Measurements from ENCODE around the gene ADCY1.

Gene ADCY1

GRCh38 chr7:45586542-45587520, 12.7 kb downstream of the ADCY1 start:
- no peak overlapping the region for H3K27ac ChIP-seq (ENCODE audit: low read depth, low read length, severe bottlenecking)
- peaks cover 5% of the 10 kb centered on the region for H3K4me1 ChIP-seq (ENCODE audit: control insufficient read depth, insufficient read depth, low read length, poor library complexity, severe bottlenecking)
- H3K4me3 ChIP-seq (ENCODE audit: extremely low read depth, insufficient read depth, low read length, poor library complexity, severe bottlenecking) = no peak overlapping the region
- no peaks in the 10 kb centered on the region for H3K36me3 ChIP-seq (ENCODE audit: control insufficient read depth, insufficient read depth, low read length)
- WGBS, 2 experiments (ENCODE audit: insufficient coverage in 2 of 2) = 89 to 94% methylated on average over 10 to 11 of the region's 12 CpGs
- H3K9me3 ChIP-seq (ENCODE audit: control insufficient read depth, low read length) = no peaks in the 10 kb centered on the region

- no peak overlapping the region for H3K4me3 ChIP-seq (ENCODE audit: extremely low read depth, insufficient read depth, low read length, poor library complexity, severe bottlenecking)
- H3K9me3 ChIP-seq (ENCODE audit: control insufficient read depth, low read length) = no peaks in the 10 kb centered on the region
- no peaks in the 10 kb centered on the region for H3K4me1 ChIP-seq (ENCODE audit: control insufficient read depth, insufficient read depth, low read length, poor library complexity, severe bottlenecking)
- H3K27ac ChIP-seq (ENCODE audit: low read depth, low read length, severe bottlenecking) = no peak overlapping the region
- WGBS, 2 experiments (ENCODE audit: insufficient coverage in 2 of 2) = 88% methylated on average over 5 to 6 of the region's 6 CpGs
- no peaks in the 10 kb centered on the region for H3K36me3 ChIP-seq (ENCODE audit: control insufficient read depth, insufficient read depth, low read length)
These were observed 14.3 kb downstream of the ADCY1 start for GRCh38 chr7:45588466-45588865.

- 94 to 95% methylated on average over 6 to 10 of the region's 10 CpGs for WGBS, 2 experiments (ENCODE audit: insufficient coverage in 2 of 2)
- Histone ChIP-seq H3K27ac (ENCODE audit: low read depth, low read length, severe bottlenecking) (no peak overlapping the region), H3K4me1 (ENCODE audit: control insufficient read depth, insufficient read depth, low read length, poor library complexity, severe bottlenecking) (no peaks in the 10 kb centered on the region), H3K36me3 (ENCODE audit: control insufficient read depth, insufficient read depth, low read length) (no peaks in the 10 kb centered on the region), H3K9me3 (ENCODE audit: control insufficient read depth, low read length) (no peaks in the 10 kb centered on the region), H3K4me3 (ENCODE audit: extremely low read depth, insufficient read depth, low read length, poor library complexity, severe bottlenecking) (no peak overlapping the region)
These were observed 14.9 kb downstream of the ADCY1 start for GRCh38 chr7:45589061-45589460.

DNA sequence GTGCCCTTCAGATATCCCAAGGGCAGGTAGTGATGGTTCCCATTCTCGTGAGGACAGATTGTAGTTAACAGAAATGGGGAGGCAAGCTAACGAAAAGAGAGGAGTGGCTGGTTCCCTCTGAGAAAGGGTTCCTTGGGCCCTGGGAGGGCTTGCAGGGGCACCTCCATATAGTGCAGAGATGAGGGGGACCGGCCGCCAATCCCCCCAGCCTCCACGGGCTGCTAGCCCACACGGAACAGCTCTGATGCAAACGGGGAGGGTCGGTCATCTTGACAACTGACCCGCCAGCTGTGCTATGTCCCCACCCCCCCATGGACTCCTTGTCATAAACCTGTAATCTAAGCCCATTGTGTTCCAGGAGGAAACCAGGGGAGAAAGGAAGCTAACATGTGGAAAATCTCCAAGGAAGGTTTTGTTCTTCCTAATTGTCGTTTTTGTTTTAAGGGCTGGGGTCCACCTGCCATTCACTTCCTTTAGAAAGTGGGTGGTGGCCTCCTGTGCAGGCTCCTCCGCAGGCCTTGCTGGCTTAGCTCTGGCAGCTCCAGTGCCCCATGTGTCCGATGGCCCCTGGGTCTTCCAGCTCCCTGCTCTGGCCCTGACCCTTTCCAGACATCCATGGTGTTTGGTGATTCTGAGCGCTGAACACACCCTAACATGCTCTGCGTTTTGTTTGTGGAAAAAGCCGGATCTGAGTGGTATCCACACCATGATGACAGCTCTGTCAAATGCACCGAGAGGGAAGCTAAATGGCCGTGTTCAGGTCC, 15.9 kb downstream of the ADCY1 start:
- Histone ChIP-seq H3K4me3 (ENCODE audit: extremely low read depth, insufficient read depth, low read length, poor library complexity, severe bottlenecking) (no peak overlapping the region), H3K27ac (ENCODE audit: low read depth, low read length, severe bottlenecking) (no peak overlapping the region), H3K36me3 (ENCODE audit: control insufficient read depth, insufficient read depth, low read length) (no peaks in the 10 kb centered on the region), H3K4me1 (ENCODE audit: control insufficient read depth, insufficient read depth, low read length, poor library complexity, severe bottlenecking) (no peaks in the 10 kb centered on the region), H3K9me3 (ENCODE audit: control insufficient read depth, low read length) (no peaks in the 10 kb centered on the region)
- 86 to 88% methylated on average over 10 to 11 of the region's 17 CpGs for WGBS, 2 experiments (ENCODE audit: insufficient coverage in 2 of 2)

GRCh38 chr7:45590679-45591057, 16.5 kb downstream of the ADCY1 start:
- no peaks in the 10 kb centered on the region for H3K36me3 ChIP-seq (ENCODE audit: control insufficient read depth, insufficient read depth, low read length)
- WGBS, 2 experiments (ENCODE audit: insufficient coverage in 2 of 2) = 52 to 62% methylated on average over 4 of the region's 5 CpGs
- no peak overlapping the region for H3K4me3 ChIP-seq (ENCODE audit: extremely low read depth, insufficient read depth, low read length, poor library complexity, severe bottlenecking)
- no peak overlapping the region for H3K27ac ChIP-seq (ENCODE audit: low read depth, low read length, severe bottlenecking)
- H3K4me1 ChIP-seq (ENCODE audit: control insufficient read depth, insufficient read depth, low read length, poor library complexity, severe bottlenecking) = no peaks in the 10 kb centered on the region
- no peaks in the 10 kb centered on the region for H3K9me3 ChIP-seq (ENCODE audit: control insufficient read depth, low read length)

- Histone ChIP-seq H3K36me3 (ENCODE audit: control insufficient read depth, insufficient read depth, low read length) (no peaks in the 10 kb centered on the region), H3K9me3 (ENCODE audit: control insufficient read depth, low read length) (no peaks in the 10 kb centered on the region), H3K4me1 (ENCODE audit: control insufficient read depth, insufficient read depth, low read length, poor library complexity, severe bottlenecking) (no peaks in the 10 kb centered on the region), H3K27ac (ENCODE audit: low read depth, low read length, severe bottlenecking) (no peak overlapping the region), H3K4me3 (ENCODE audit: extremely low read depth, insufficient read depth, low read length, poor library complexity, severe bottlenecking) (no peak overlapping the region)
- WGBS, 2 experiments (ENCODE audit: insufficient coverage in 2 of 2) = 90 to 93% methylated on average over 5 to 8 of the region's 11 CpGs
These were observed 17.1 kb downstream of the ADCY1 start for GRCh38 chr7:45591101-45591906.

GRCh38 chr7:45592230-45592991, 18.2 kb downstream of the ADCY1 start:
- H3K4me3 ChIP-seq (ENCODE audit: extremely low read depth, insufficient read depth, low read length, poor library complexity, severe bottlenecking) = no peak overlapping the region
- H3K9me3 ChIP-seq (ENCODE audit: control insufficient read depth, low read length) = no peaks in the 10 kb centered on the region
- no peak overlapping the region for H3K27ac ChIP-seq (ENCODE audit: low read depth, low read length, severe bottlenecking)
- no peaks in the 10 kb centered on the region for H3K36me3 ChIP-seq (ENCODE audit: control insufficient read depth, insufficient read depth, low read length)
- 94% methylated on average over 12 to 24 of the region's 24 CpGs for WGBS, 2 experiments (ENCODE audit: insufficient coverage in 2 of 2)
- H3K4me1 ChIP-seq (ENCODE audit: control insufficient read depth, insufficient read depth, low read length, poor library complexity, severe bottlenecking) = no peaks in the 10 kb centered on the region

- Histone ChIP-seq H3K4me3 (ENCODE audit: extremely low read depth, insufficient read depth, low read length, poor library complexity, severe bottlenecking) (no peak overlapping the region), H3K36me3 (ENCODE audit: control insufficient read depth, insufficient read depth, low read length) (no peaks in the 10 kb centered on the region), H3K9me3 (ENCODE audit: control insufficient read depth, low read length) (no peaks in the 10 kb centered on the region), H3K4me1 (ENCODE audit: control insufficient read depth, insufficient read depth, low read length, poor library complexity, severe bottlenecking) (no peaks in the 10 kb centered on the region), H3K27ac (ENCODE audit: low read depth, low read length, severe bottlenecking) (no peak overlapping the region)
- WGBS, 2 experiments (ENCODE audit: insufficient coverage in 2 of 2) = 93 to 96% methylated on average over 10 to 12 of the region's 12 CpGs
These were observed 19.0 kb downstream of the ADCY1 start for GRCh38 chr7:45593121-45593541.

- Histone ChIP-seq H3K4me1 (ENCODE audit: control insufficient read depth, insufficient read depth, low read length, poor library complexity, severe bottlenecking) (no peaks in the 10 kb centered on the region), H3K27ac (ENCODE audit: low read depth, low read length, severe bottlenecking) (no peak overlapping the region), H3K9me3 (ENCODE audit: control insufficient read depth, low read length) (no peaks in the 10 kb centered on the region), H3K36me3 (ENCODE audit: control insufficient read depth, insufficient read depth, low read length) (no peaks in the 10 kb centered on the region), H3K4me3 (ENCODE audit: extremely low read depth, insufficient read depth, low read length, poor library complexity, severe bottlenecking) (no peak overlapping the region)
- WGBS, 2 experiments (ENCODE audit: insufficient coverage in 2 of 2) = 95 to 96% methylated on average over 8 of the region's 8 CpGs
These were observed 19.7 kb downstream of the ADCY1 start for GRCh38 chr7:45593877-45594276.

Data from mesodermal cell (in vitro differentiated cells).